Esophagus squamous epithelium (tissue), 4 donors: ENCODE measurements around the gene CTDP1.

ENCODE experiments used
- POLR2A ChIP-seq, 4 donors: fragments of 450-650 bp; IDR thresholded peaks; one replicate each; pipeline ENCODE4 v1.6.1; 2017; ENCODE audit warnings: antibody characterized with exemption in 4 of 4, mild to moderate bottlenecking in 4 of 4, moderate library complexity in 3 of 4
- TF ChIP-seq, protein P1 (sequence below), 6 experiments: fragments of 450-650 bp in 4 of 6; fragments of 200-600 bp in 2 of 6; sonication (generic) in 2 of 6; IDR thresholded peaks; one replicate each; pipeline ENCODE4 v1.5.1; 2016 to 2019; ENCODE audit warnings: antibody characterized with exemption in 6 of 6, mild to moderate bottlenecking in 4 of 6, moderate library complexity in 4 of 6

DNA sequence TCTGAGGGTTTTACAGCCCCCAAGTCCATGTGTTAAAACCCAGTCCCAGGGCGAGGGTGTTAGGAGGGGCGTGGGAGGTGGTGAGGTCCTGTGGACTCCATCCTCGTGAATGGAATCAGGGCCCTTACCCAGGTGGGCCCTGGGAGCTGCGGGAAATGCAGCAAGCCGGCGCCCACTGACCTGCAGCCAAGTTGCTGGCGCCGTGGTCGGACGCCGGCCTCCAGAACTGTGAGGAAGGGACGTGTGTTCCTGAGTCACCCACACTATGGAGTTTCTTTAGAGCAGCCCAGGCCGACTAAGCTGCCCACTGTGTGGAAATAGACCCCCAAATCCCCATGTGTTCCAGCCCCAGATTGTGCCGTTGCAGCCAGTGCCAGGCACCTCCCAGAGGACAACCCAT is 26.4 kb downstream of the CTDP1 start:
- TF ChIP-seq, protein P1, sequence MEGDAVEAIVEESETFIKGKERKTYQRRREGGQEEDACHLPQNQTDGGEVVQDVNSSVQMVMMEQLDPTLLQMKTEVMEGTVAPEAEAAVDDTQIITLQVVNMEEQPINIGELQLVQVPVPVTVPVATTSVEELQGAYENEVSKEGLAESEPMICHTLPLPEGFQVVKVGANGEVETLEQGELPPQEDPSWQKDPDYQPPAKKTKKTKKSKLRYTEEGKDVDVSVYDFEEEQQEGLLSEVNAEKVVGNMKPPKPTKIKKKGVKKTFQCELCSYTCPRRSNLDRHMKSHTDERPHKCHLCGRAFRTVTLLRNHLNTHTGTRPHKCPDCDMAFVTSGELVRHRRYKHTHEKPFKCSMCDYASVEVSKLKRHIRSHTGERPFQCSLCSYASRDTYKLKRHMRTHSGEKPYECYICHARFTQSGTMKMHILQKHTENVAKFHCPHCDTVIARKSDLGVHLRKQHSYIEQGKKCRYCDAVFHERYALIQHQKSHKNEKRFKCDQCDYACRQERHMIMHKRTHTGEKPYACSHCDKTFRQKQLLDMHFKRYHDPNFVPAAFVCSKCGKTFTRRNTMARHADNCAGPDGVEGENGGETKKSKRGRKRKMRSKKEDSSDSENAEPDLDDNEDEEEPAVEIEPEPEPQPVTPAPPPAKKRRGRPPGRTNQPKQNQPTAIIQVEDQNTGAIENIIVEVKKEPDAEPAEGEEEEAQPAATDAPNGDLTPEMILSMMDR (IDR thresholded peaks at IDR 0.05) = no peak
- no peak for TF ChIP-seq POLR2A (IDR thresholded peaks at IDR 0.05)
